Right cardiac atrium (tissue), 5 donors: ENCODE data around the gene MXD1. TPM values are rescaled to one million over a fixed set of nuclear protein-coding genes. Genes with fewer than 3 reads are reported as not detected.

Experiments
- ATAC-seq, 2 donors: fragments of 200-7000 bp; cut with Tn5 transposase; one replicate each; pipeline versions ENCODE4 v1.8.0 to v1.9.1; 2020; ENCODE audit warnings: moderate library complexity in 2 of 2, mild to moderate bottlenecking in 1 of 2
- DNase-seq, 3 donors: peaks; one replicate each; pipeline ENCODE4 v3.0.0-alpha.2; 2020
- H3K27ac ChIP-seq: one replicate; pipeline ENCODE4 v1.5.1; 2013; ENCODE audit warnings: mild to moderate bottlenecking, low read length, control low read depth, moderate library complexity
- H3K27me3 ChIP-seq: one replicate; pipeline ENCODE4 v1.6.1; 2013; ENCODE audit not compliant: control insufficient read depth, insufficient read depth
- H3K4me1 ChIP-seq: one replicate; pipeline ENCODE4 v1.6.1; 2013; ENCODE audit warnings: low read length; ENCODE audit not compliant: control insufficient read depth, insufficient read depth
- H3K4me3 ChIP-seq: one replicate; pipeline ENCODE4 v1.5.1; 2013; ENCODE audit warnings: low read length, control low read depth
- H3K9me3 ChIP-seq: one replicate; pipeline ENCODE4 v1.6.1; 2013; ENCODE audit warnings: low read length; ENCODE audit not compliant: control insufficient read depth
- WGBS: extraction: QIAGEN DNeasy Blood & Tissue Kit; methylation state at CpG from one replicate; pipeline ENCODE4 v1.1.7; 2013; 5-methylcytosine and 5-hydroxymethylcytosine counted together
- intact Hi-C, 4 donors: fragments of 100-400 bp; cut with DNase I; formaldehyde crosslinking; loops; one replicate each; pipeline versions ENCODE4 v1.11.0 to v1.14.0; 2022 to 2023
- polyA plus RNA-seq: library from polyadenylated mRNA; stranded (reverse); fragments of 200-250 nt; gene quantifications from one replicate; pipeline ENCODE4 v1.2.3, GENCODE V29; 2013
- total RNA-seq, 4 donors: library from RNA; stranded (reverse); fragmentation: NEBNext Ultra II Directional; extraction: Animal tissue kit (Norgen Biotek cat#: 25700); gene quantifications; one replicate each; pipeline ENCODE4 v1.2.1, GENCODE V29; 2021
- donor health status: healthy with polysubstance abuse.
- donor health status: DM: no; HTN: yes; CAD: no.
- donor health status: DM: no; HTN: no; CAD: no.
- donor health status: DM: no; HTN: yes; CAD: no; lungs with severe emphysema.
- donor health status: DM: yes; HTN: yes; CAD: no.

Gene MXD1
- total and polyA plus RNA-seq, 5 donors: 2.7 to 7.9 (median 6.4) TPM

DNA sequence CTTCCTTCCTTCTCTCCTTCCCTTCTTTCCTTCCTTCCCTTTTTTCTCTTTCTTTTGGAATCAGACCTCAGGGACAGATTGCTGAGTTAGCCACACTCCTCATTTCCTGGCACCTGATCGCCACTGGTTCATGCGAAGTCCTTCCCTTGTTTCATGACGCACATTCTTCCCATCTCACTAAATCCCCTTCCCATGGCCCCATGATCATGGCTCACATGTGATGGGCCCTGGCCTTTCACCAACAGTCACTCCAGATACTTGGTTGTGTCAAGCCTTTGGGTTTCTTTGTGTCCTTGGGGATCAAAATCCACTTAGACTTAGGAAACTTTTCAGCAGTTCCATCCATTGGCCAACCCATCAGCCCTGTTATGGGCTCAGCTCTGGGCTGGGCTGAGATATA lies 70.3 kb downstream of the MXD1 start:
- Histone ChIP-seq H3K4me3 (no peak overlapping the region), H3K27me3 (no peaks in the 10 kb centered on the region), H3K9me3 (no peaks in the 10 kb centered on the region), H3K4me1 (no peaks in the 10 kb centered on the region), H3K27ac (no peak overlapping the region)
- no peak for DNase-seq
- WGBS: 87% methylated on average over 3 of the region's 3 CpGs
- ATAC-seq: no peak
- intact Hi-C loops: no loop called here

DNA sequence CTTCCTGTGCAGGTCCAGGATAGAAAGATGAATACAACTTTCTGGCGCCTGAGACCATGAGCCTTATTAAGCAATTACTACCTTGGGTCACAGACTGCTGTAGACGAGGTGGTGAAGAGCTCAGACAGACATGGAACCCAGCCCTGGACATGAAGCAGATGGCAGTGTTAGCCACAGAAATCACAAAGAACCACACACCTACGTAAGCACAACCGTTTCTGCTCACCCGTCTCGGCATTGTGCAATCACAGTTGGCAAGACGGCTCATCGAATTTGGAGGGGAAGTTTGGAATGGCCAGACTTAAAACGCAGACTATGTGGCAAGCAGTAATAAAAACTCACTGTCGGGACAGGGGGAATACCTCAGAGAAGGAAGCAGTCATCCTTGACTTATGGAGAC lies 70.8 kb downstream of the MXD1 start:
- peak; percentile 40 to 71 (median 65) for DNase-seq
- Histone ChIP-seq H3K27ac (no peak overlapping the region), H3K27me3 (no peaks in the 10 kb centered on the region), H3K4me3 (no peak overlapping the region), H3K4me1 (no peaks in the 10 kb centered on the region), H3K9me3 (no peaks in the 10 kb centered on the region)
- no peak for ATAC-seq
- intact Hi-C loops: no loop called here
- 86% methylated on average over 10 of the region's 10 CpGs for WGBS

DNA sequence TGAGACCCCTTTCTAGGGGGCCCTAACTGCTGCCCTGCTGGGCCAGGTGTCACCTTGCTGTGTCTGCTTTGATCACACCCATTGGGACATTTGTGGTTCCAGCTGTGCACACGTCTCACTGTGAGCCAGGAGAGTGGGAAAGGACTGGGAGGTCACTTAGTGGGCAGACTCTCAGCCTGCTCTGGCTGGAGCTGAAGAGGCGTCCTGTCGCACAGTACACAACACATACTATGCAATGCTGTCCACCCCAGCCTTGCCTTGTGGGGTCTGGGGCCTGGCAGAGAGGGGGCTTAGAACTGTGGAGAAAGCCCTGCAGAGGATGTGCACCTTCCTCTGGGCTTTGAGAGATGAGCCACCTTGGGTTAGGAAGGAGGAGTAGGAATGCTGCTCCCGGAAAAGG lies 71.8 kb downstream of the MXD1 start:
- WGBS: 86% methylated on average over 4 of the region's 4 CpGs
- intact Hi-C loops: no loop called here
- Histone ChIP-seq H3K27me3 (no peaks in the 10 kb centered on the region), H3K4me3 (no peak overlapping the region), H3K9me3 (no peaks in the 10 kb centered on the region), H3K4me1 (no peaks in the 10 kb centered on the region), H3K27ac (no peak overlapping the region)
- no peak for ATAC-seq
- no peak for DNase-seq

DNA sequence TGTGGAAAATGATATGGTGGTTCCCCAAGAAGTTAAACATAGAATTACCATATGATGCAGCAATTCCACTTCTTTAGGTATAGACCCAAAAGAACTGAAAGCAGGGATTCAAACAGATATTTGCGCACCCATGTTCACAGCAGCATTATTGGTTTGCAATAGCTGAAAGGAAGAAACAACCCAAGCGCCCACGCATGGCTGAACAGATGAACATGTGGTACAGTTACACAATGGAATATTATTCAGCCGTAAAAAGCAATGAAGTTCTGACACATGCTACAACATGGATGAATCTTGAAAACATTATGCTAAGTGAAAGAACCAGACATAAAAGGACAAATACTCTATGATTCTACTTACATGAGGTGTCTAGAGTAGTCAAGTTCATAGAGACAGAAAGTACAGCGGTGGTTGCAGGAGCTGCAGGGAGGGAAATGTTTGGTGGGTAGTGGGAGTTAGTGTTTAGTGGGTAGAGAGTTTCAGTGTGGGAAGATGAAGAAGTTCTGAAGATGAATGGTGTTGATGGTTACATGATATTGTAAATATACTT lies 73.3 kb downstream of the MXD1 start:
- no peak for ATAC-seq
- WGBS: 98% methylated on average over 5 of the region's 5 CpGs

DNA sequence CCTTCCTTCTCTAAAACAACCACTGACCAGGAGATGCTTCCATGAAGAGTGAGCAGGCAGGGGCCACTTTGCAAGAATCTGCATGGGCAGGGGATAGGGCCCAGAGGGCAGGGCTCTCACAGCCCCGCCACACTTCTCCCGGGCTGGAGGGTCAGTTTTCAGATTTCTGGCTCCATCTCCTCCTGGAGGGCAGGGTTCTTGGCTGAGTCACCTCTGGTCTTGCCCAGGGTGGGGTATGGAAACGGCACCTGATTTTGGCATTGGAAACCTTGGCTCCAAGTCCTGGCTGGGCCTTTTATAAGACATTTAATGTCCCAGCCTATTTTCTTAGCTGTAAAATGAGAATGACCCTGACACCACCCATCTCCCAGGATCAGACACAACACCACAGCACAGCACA lies 74.1 kb downstream of the MXD1 start:
- ATAC-seq (peak in 1 of 2 donors; percentile 9), DNase-seq (no peak)
- 79% methylated on average over 3 of the region's 3 CpGs for WGBS
- no peaks in the 10 kb centered on the region for H3K4me1 ChIP-seq
- no peak overlapping the region for H3K27ac ChIP-seq
- H3K27me3 ChIP-seq: no peaks in the 10 kb centered on the region
- intact Hi-C loops: no loop called here
- H3K9me3 ChIP-seq: no peaks in the 10 kb centered on the region
- H3K4me3 ChIP-seq: no peak overlapping the region

More for the DNA sequence above, 73.3 kb downstream of the MXD1 start:
- H3K4me1 ChIP-seq: no peaks in the 10 kb centered on the region
- H3K27ac ChIP-seq: no peak overlapping the region
- no peaks in the 10 kb centered on the region for H3K9me3 ChIP-seq
- intact Hi-C loops: no loop called here
- DNase-seq: no peak
- H3K27me3 ChIP-seq: no peaks in the 10 kb centered on the region
- no peak overlapping the region for H3K4me3 ChIP-seq

DNA sequence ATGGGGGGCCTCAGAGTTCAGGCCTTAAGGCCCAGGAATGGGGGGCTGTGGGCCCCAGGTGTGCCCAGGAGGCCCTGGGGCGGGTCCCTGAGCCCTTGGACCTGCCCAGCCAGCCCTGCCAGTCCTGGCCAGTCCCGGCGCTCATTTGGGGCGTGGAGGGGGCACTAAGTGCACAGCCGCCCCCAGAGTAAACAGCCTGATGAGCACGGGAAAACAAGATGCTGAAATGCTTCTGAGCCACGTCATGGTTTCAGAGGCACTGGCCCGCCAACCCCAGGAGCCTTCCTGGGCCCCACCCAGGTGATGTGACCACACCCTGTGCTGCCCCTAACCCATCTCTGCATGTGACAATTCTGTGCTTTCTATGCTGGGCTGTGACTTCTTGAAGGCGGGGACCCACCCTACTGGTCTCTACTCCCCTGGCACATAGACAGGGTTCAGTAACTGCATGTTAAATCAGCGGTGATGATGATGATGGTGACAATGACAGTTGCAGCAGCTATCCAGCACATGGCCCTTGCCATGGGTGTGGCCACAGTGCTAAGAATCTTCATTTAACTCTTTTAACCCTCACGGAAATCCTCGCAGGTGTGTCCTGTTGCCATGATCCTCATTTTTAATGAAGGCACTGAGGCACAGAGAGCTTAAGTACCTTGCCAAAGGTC lies 74.7 kb downstream of the MXD1 start:
- ATAC-seq (no peak), DNase-seq (no peak)
- intact Hi-C loops: no loop called here
- no peaks in the 10 kb centered on the region for H3K9me3 ChIP-seq
- no peak overlapping the region for H3K27ac ChIP-seq
- H3K4me3 ChIP-seq: no peak overlapping the region
- no peaks in the 10 kb centered on the region for H3K4me1 ChIP-seq
- 95% methylated on average over 12 of the region's 12 CpGs for WGBS
- H3K27me3 ChIP-seq: no peaks in the 10 kb centered on the region

Other genes with a start within 250 kb of the MXD1 start
- 10 to 100 TPM; 27.1 to 43.7 (median 33.9) TPM for gene ANXA4, start 173.0 kb upstream of the MXD1 start, total RNA-seq
- 15.4 TPM for gene ANXA4, start 173.0 kb upstream of the MXD1 start, polyA plus RNA-seq
- gene GMCL1, start 85.4 kb upstream of the MXD1 start, total RNA-seq: 1 to 10 TPM; 4.6 to 6.8 (median 6.4) TPM
- 2.5 TPM for gene GMCL1, start 85.4 kb upstream of the MXD1 start, polyA plus RNA-seq
- 10 to 100 TPM; 50.8 to 69.6 (median 57.4) TPM for gene SNRNP27, start 21.2 kb upstream of the MXD1 start, total RNA-seq
- 61.4 TPM for gene SNRNP27, start 21.2 kb upstream of the MXD1 start, polyA plus RNA-seq
- 1 to 10 TPM in 3 of 4 donors, under 1 TPM in 1; 0.79 to 1.2 (median 1.1) TPM for gene ASPRV1, start 46.5 kb downstream of the MXD1 start, total RNA-seq
- 0.84 TPM for gene ASPRV1, start 46.5 kb downstream of the MXD1 start, polyA plus RNA-seq
- gene PCBP1, start 172.4 kb downstream of the MXD1 start, total RNA-seq: 100 to 1,000 TPM; 233 to 259 (median 239) TPM
- gene PCBP1, start 172.4 kb downstream of the MXD1 start, polyA plus RNA-seq: 280 TPM